ENCODE results near the gene CCDC33.

Gene CCDC33

DNA sequence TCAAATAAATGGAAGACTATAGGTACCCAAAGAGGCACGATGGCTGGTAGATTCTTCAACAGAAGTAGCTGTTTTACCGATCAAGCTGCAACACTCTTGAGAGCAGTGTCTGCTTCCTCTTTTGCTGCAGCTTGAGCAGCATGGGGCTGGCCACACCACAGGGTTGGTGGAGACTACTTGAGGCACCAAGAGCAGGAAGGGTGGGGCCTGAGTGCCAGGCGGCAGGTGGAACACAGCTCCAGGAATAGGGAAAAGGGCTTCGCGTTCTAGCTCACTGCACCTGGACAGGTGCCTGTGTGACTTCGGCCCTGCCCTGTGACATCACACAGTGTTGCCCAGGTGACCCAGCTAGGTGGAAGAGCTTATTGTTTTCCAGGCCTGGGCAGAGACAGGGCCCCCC, at the start of gene CCDC33:
CCDC33 (plus strand) TSS at position 365 of the 400 bp plus-strand sequence. CDS start 394 bp downstream, outside the sequence.
- peak; percentile 86 to 93 (median 92) for DNase-seq

DNA sequence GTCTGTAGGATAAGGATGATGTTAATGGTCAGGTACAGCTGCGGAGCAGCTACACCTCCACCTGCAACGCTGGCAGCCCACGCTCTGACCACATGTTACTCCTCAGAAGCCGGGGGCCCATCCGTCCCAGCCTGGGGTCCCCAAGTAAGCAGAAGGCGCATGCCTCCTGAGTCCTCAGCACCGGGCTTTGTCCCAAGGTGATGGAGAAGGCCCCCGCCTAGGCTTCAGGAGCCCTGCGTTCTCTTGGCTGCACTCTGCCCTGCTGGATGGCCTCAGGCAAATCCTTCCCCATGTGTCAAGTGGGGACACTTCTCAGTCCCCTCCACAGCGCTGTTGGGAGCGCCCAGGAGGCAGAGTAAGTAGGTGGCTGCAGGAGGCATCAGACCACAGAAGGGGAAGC, 47.9 kb upstream of the CCDC33 start:
- no peak for DNase-seq

DNA sequence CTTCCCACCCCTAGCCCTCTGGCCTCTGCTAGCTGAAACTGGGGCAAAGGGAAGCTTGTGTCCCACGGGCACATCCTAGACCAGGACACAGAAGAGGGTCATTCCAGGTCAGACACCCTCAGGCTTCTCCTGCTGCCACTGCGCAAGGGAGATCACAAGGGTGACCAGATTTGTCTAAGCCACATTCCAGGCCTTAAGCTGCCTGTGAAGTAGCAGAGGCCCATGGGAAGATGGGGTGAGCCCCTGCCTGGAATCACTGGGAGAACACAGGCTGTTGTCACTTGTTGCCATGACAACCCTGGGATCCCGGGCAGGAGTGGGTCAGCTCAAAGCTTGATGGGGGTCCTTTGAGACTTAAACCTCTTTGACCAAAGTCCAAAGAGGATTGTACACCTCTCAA, 44.3 kb upstream of the CCDC33 start:
- no peak for DNase-seq

- DNase-seq, result no peak
Measured at GRCh38 chr15:74192751-74193150, 43.4 kb upstream of the CCDC33 start.

DNA sequence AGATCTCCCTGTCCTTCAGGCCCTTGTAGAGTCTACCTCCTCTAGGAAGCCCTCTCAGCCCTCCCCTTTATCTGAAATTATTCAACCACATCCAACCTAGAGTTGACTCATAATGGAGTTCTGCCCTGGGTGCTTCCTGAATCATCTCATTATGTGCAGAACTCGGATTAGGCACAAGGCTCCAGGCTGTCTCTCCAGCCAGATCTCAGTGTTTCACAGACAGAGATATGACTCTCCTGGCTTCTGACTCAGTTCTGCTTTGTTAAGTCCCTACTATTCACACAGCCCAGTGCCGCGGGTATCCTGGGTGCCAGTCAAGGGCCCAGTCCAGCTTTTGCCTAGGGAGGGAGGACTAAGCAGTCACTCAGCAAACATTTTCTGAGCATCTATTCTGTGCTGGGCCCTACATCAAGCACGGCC, 42.8 kb upstream of the CCDC33 start:
- DNase-seq, result no peak

DNA sequence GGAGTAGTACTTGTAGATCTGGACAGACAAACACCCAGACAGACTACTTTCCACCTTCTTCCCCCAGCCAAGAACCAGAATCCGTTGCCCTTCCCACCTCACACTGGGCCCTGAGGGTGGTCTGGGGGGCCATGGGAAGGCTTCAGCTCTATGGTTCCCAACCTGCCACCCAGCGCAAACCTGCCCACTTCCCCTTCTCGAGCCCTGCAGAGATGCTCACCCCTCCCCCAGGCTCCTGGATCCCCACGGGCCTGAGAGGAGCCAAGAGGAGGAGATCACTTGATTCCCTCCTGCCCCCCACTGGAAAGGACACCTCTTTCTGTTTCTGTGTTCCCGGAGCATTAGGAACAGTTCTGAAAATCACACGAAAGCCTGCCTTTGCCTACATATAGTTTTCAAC, 42.2 kb upstream of the CCDC33 start:
- no peak for DNase-seq

DNA sequence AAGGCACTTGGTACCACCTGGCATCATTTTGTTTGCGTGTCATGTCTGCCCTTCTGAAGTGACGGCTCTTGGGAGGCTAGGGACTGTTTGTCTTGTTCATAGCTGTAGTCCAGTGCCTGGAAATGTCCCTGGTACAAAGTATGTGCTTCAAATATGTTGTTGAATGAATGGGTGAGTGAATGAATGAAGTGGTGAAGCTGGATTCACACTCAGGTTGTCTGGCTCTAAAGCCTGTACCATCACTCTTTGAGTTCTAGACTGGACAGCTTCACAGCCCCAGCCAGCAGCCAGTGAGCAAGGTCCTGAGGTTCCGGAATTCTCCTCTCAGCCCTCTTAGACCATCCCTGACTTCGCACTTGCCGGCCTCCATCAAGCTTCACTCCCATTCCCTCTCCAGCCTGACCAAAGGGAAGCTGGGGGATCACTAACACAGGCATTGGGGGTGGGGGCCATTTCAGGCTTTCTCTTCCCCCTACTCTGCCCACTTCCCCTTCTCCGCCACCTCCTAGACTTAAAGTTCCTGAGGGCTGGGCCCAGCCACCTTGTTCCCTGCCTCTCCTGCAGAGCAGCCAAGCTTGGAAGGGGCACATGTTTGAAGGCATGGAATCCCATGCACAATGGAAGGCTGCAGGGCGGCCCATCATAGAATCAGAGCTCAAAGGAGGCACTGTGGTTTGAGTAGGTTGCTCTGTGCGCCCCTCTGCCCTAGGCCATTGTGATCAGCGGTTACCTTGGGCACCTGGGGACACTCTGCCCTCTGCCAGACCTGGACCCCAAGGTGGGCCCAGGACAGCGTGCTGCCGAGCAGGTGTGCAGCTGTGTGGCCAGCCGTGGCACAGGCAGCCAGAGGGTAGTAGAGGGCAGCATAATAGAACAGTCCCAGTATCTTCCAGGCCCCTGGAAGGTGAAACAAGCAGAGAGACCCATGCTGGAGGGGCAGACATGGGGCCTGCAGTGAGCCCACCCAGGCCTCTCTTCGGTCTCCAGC, 41.3 kb upstream of the CCDC33 start:
- no peak for DNase-seq

GRCh38 chr15:74196175-74196574, 40.0 kb upstream of the CCDC33 start:
- DNase-seq, result peak in 1 of 3 experiments; percentile 69

- DNase-seq, result no peak
Measured at GRCh38 chr15:74197176-74197965, 38.8 kb upstream of the CCDC33 start.

- no peak for DNase-seq
Measured at GRCh38 chr15:74199297-74199652, 36.9 kb upstream of the CCDC33 start.

DNA sequence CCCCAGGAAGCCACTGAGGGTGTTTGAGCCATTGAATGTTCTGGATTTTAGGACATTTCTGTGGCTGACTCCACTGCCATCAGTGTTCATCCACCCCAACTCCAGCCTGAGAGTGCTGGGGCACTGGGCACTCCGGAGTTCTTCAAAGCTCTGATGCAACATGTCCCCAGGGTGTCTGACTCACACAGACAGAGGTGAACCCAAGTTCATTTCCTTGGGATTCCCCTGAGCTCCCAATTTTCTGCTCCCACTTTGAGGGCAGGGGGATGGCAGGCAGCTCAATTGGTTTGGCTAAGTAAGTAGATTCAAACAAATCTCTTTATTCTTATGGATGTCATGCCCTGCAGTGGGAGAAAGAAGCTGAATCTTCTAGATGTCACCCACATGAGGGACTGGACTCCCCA, 35.7 kb upstream of the CCDC33 start:
- no peak for DNase-seq

DNA sequence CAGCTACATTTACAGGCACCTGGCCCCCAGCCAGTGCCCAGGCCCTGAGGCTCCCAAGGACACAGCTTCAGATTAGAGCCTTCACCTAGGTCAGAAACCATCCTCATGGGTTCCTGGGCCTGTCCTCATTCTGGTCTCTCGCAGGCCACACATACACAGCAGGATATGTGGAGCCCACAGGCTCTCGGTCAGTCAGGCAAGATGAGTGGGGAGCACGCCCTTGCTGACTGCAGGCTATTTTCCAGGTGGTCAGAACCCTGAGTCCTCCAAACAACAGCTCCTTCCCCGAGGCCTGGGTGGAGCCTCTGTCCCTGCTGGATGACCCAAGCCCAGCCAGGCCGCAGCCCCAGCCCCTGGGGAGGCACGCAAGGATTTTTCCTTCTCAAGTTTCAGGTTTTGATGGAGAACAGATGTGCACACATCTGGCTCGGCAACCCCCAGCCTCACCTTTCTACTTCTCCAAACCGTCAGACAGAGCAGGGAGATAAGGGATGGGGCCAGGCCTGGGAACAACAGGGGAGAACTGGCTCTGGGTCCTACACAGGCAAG, 35.2 kb upstream of the CCDC33 start:
- no peak for DNase-seq

- DNase-seq, result no peak
Measured at GRCh38 chr15:74201710-74202420, 34.3 kb upstream of the CCDC33 start.

GRCh38 chr15:74202452-74203401, 33.4 kb upstream of the CCDC33 start, which contains the start of gene STRA6:
Gene STRA6, minus strand, starts transcription at chr15:74202787. Its CDS starts 520 bp downstream, at chr15:74202267.
- peak; percentile 18 to 96 (median 91) for DNase-seq

GRCh38 chr15:74203914-74204431, 32.2 kb upstream of the CCDC33 start:
- peak; percentile 37 to 75 (median 63) for DNase-seq

- no peak for DNase-seq
Measured at GRCh38 chr15:74205582-74205947, 30.6 kb upstream of the CCDC33 start.

DNA sequence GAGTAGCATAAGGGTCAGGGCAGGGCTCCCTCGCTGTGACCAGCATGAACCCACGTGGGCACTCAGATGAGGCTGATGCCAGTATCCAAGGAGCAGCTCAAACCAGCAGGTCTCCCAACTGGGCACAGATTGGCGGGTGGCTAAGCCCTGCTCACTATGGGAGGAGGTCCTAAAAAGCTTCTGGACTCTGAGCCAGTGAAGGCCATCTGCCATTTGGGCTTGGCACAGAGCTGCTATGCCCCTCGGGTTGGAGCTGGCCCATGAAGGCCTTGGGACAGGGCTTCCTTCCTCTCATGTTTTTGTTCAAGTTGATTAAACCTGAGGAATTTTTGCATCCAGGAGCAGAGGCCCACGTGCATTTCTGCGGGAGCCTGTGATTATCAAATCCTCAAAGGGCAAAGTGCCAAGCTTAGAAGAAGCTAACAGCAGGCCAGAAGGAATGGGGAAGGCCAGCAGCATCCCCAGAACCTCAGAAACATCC, 29.3 kb upstream of the CCDC33 start:
- DNase-seq, result no peak

GRCh38 chr15:74207652-74208440, 28.3 kb upstream of the CCDC33 start:
- DNase-seq, result peak in 1 of 3 experiments; percentile 41

- DNase-seq, result no peak
Measured at GRCh38 chr15:74208496-74208895, 27.6 kb upstream of the CCDC33 start.

DNA sequence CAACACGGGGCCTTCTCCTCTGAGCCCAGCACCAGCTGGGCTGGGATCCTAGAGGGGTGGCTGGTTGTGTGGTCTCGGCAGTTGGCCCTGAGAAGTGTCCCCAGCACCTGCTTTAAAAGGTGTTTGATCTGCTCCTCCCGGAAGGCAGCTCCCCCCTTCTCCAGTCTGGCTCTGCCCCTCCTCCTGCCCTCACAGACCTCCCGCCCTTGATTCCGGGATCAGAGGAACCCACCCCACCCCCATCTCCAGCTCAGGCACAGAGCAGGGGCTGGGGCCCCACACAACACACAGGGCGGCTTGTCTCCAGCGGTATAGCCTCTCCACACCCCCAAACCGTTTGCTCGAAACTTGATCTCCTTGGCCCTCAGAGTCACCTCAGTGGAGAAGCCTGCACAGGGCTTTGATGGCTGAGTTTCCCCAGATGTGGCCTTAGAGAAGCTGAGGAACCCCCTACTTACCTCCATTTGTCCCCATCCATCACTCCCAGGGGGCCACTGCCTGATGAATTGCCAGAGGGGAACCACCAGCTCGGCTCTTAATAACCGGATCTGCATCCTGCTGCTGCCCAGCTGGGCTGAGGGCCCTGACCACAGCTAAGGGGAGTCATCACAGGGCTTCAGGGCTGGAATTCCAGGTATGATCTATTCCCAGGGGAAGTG, 27.1 kb upstream of the CCDC33 start:
- peak in 2 of 3 experiments; percentile 86 to 94 for DNase-seq
